ENCODE measurements around the gene NDUFB11.
"Not testable (repeated sequence)": the region's sequence is repeated elsewhere in the genome, so short reads cannot be mapped to it uniquely, and the experiment has no call there.

Gene NDUFB11

DNA sequence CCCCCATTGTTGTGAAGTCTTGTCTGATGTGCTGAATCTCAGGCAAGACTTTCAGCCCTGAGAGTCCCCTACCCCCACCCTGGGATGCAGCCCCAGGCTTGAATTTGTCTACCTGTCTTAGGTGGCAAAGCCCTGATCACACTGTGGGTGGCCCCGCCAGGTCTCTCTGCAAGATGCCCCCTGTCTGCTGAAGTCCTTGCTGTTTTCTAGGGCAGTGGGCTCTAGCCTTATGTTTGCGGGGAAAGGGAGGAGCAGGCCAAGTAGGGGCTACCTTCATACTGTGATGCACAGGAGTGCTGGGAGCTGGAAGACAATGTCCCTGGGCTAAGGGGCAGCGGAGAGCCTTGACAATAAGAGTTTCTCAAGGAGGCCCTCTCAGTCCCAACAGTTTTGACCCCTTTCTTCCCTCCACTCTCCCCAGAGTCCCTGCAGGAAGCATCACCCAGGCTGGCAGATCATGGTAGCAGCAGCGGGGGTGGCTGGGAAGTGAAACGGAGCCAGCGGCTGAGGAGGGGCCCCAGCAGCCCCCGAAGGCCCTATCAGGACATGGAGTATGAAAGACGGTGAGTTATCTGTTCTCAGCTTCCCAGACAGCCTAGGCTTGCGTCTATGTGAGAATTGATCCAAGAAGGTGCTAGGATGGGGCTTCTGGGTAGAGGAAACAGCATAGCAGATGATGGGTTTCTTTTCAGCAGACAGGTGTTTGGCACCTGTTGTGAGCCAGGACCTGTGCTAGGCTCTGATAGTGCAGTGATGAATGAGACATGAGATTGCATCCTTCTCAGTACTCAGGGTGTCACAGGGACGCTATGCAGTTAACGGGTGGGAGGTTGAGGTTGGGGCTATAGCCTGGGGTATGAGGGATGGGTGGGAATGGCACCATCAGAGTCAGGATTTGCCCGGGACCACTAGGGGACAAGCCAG lies 2.7 kb upstream of the NDUFB11 start:
- in situ Hi-C loops (cut with MboI; ENCODE audit: low sequenced_read_pairs), result no loop called here

DNA sequence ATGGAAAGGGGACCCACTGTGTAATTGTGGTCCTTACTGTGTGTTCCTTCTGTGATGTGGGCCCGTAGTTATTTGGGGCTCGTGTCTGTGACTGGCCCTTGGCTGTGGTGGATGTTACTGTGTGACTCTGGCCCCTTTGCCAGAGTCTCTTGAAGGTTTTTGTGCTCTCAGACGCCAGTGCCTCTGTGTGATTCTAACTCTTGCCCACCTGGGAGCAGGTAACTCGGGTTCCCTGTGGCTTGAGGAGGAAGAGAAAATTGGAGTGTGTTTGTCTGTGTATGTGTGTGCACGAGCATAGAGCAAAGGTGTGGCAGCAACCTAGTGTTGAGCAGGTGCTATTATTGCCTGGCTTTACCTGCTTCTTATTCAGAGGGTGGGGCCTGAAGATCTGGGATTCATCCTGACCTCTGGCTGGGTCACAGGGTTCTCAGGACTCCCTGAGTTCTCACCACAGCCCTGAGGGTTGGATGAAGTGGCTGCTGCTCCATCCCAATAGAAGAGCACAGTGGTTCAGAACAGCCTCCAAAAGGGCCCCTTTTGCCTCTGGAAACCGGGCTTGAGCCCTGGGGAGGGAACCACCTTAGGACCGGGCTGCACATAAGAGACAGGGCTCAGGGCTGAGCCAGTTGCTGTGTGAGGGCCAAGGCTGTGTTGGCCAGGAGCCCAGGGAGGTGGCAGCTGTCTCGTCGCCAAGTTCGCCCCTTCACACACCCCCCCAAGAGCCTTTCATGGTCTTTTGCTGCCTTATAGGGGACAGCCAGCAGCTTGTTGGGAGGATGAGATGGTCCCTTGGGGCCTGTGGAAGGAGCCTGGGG lies 1.8 kb upstream of the NDUFB11 start:
- in situ Hi-C loops (cut with MboI; ENCODE audit: low sequenced_read_pairs), result no loop called here

DNA sequence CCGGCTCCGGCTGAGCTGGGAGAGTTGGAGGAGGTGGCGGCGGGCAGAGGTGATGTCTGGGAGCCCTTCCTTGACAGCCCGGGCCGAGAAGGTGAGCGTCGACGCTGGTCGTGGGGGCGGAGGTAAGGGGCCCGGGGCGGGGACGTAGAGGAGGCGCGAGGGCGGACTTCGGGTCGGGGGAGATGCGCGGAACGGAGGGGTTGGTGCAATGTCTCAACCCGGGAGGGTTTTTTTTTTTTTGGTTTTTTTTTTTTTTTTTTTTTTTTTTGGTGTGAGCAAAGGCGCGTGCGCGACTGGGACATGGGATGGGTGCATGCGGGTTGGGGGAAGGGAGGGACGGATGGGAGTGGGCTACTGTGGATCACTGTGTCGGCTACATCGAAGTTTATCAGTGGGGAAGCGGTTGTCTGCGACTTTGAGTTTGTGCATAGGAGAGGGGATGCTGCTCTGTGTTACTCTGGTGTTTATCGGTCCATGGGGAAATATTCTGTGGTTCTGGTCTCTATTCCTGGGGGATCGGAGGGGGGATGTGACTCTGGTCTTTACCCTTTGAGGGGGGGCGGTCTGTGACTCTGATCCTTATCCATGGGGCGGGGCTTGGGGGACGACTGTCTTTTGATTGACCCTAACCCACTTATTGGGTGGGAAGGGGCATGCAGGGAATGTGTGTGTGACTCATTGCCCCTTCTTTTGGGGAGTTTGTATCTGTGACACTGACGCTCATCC lies 1.1 kb upstream of the NDUFB11 start:
- in situ Hi-C loops (cut with MboI; ENCODE audit: low sequenced_read_pairs), result no loop called here

DNA sequence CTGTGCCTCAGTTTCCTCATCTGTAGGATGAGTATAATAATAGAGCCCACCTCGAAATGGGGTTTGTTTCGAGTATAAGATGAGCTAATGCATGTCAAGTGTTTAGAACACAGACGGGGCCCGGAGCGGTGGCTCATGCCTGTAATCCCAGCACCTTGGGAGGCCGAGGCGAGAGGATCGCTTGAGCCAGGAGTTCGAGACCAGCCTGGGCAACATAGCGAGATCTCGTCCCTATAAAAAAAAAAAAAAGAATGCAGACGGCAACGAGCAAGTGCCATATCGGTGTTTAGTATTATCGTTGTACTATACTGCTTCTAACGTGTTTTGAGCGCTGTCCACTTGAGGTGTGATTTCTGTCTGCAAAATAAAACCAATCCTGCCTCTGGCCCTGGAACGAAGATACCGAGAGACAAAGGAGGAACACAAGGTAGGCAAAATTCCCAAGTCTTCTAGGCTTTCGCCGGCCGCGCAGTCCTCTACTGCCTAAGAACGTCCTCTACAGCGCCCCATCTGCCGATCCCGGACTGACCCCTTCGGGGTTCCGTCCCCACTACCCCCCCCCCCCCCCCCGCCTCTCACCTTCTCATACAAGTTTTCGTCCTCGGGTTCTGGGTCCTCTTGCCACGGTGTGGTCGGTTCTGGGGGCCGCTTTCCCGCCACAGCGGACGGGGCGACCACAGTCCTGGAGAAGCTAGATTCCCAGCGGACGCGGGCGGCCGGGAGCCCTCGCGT lies 442 bp downstream of the NDUFB11 start:
- in situ Hi-C loops (cut with MboI; ENCODE audit: low sequenced_read_pairs), result no loop called here

DNA sequence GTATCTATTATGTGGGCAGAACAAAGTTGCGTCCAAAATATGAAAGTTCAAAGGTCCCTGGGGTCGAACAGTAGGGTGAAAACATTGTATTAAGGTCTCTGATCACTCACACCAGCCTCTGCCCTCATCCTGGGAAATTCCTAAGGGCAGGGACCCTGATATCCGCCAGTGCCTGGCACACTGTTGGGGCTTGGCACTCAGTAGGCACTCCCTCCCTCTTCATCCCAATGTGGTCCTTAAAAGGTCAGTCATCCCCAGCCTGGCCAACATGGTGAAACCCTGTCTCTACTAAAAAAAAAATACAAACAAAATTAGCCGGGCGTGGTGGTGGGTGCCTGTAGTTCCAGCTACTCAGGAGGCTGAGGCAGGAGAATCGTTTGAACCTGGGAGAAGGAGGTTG lies 6.3 kb downstream of the NDUFB11 start:
- in situ Hi-C loops (cut with MboI; ENCODE audit: low sequenced_read_pairs), result no loop called here

DNA sequence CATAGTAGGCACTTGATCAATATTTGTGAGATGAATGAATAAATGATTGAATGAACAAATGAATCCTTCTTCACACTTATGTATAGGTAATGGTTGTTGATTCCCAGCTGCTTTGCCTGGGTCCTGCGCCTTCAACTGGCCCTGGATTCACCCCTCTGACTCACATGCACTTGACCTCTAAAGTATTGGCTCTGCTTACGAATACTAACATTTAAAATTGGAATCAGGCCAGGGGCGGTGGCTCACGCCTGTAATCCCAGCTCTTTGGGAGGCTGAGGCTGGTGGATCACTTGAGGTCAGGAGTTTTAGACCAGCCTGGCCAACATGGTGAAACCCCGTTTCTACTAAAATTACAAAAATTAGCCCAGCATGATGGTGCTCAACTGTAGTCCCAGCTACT lies 8.9 kb downstream of the NDUFB11 start:
- in situ Hi-C loops (cut with MboI; ENCODE audit: low sequenced_read_pairs), result not testable (repeated sequence)

DNA sequence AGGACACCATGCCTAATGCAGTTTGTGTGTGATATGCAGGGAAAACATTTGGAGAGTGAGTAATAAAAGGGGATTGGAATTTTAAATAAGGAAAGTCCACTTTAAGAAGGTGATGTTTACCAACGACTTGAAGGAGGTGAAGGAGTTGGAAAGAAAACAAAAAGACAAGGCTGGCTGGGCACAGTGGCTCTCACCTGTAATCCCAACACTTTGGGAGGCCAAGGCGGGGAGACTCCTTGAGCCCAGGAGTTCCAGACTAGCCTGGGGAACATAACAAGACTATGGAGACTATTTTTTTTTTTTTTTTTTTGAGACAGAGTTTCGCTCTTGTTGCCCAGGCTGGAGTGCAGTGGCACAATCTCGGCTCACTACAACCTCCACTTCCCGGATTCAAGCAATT lies 11.0 kb downstream of the NDUFB11 start:
- in situ Hi-C loops (cut with MboI; ENCODE audit: low sequenced_read_pairs), result no loop called here

DNA sequence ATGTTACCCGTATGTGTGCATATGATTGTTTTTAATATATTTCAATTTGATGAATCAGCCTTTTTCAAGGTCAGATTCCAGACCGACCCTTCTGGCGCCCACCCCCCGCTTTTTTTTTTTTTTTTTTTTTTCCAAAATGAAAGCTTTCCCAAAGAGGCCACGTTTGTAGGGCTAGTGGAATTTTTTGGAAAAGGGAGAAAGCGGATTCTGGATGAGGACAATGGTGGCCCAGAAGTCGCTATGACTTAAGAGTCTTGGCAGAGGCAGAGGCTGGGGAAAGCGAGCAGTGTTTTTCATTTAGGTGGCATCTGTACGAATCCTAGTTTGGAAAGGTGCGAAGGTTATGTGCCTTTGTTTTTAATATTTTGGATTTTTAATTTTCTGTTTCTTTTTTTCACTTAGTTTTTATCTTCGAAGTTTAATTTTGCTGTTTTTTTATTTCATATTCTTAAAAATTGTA lies 14.6 kb downstream of the NDUFB11 start:
- in situ Hi-C loops (cut with MboI; ENCODE audit: low sequenced_read_pairs), result no loop called here

DNA sequence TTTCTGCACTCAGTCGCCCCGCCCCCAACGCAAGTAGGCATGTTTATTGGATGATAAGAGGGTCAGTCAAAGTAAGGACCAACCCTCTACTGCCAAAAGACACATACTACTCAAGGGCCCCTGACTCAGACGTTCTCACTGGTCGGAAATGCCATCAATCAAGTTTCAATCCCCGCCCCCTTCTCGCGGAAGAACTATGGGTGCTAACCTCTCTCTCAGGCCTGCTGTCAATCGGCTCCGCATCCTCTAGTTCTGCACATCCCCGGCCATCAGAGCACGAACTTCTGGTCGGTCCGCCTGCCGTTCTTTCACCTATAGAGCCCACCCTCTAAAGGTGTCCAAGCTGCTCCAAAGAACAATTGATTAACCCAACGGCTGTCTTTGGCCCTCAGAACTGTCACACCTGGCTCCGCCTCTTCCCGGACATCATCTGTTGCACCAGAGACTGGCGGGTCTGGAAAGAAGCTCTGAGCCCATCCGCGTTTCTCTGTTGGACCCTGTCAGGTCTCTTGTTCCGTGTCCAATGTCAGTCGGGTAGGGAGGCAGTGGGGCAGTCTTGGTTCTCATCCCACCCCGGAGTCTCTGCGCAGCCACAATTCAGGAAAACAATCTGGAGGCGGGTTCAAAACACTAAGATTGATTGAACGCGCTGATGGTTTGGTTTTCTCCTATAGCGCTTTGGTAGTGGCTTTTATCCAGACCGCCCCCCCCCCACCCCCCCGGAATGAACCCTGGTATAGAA lies 15.2 kb downstream of the NDUFB11 start:
- in situ Hi-C loops (cut with MboI; ENCODE audit: low sequenced_read_pairs), result no loop called here

DNA sequence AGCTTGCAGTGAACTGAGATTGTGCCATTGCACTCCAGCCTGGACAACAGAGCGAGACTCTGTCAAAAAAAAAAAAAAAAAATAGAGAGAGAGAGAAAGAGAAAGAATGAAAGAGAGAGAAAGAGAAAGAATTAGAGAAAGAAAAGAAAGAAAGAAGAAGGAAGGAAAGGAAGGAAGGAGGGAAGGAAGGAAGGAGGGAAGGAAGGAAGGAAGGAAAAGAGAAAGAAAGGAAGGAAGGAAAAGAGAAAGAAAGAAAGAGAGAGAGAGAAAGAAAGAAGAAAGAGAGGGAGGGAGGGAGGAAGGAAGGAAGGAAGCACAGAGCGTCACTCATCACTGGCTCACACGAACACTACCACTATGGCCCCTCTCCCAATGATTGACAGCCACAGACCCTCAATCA lies 20.0 kb downstream of the NDUFB11 start:
- in situ Hi-C loops (cut with MboI; ENCODE audit: low sequenced_read_pairs), result not testable (repeated sequence)

DNA sequence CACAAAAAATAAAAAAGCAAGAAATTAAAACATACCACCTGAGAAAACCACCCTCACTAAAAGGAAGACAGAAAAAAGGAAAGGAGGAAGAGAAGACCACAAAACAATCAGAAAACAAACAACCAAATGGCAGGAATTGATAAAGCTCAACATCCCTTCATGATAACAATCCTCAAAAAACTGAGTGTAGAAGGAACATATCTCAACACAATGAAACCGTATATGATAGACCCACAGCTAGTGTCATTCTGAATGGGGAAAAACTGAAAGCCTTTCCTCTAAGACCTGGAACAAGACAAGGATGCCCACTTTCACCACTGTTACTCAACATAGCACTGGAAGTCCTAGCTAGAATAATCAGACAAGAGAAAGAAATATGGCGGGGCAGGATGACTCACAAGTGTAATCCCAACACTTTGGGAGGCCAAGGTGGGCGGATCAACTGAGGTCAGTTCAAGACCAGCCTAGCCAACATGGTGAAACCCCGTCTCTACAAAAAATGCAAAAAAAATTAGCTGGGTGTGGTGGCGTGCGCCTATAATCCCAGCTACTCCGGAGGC lies 27.9 kb downstream of the NDUFB11 start:
- in situ Hi-C loops (cut with MboI; ENCODE audit: low sequenced_read_pairs), result not testable (repeated sequence)

DNA sequence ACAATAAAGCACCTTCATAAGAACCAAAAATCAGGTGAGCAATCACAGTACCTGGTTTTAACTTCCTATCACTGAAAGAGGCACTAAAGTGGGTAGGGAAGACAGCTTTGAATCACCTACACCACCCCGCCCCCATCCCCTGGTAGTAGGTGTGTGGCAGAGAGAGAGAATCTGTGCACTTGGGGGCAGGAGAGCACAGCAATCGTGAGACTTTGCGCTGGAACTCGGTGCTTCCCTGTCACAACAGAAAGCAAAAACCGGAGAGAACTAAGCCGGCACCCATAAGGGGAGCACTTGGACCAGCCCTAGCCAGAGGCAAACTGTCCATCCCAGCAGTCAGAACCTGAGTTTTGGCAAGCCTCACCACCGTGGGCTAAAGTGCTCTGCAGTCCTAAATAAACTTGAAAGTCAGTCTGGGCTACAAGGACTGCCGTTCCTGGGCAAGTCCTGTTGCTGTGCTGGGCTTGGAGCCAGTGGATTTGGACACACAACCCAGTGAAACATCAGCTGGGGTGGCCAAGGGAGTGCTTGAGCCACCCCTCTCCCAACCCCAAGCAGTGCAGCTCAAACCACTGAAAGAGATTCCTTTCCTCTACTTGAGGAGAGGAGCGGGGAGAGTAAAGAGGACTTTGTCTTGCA lies 32.1 kb downstream of the NDUFB11 start:
- in situ Hi-C loops (cut with MboI; ENCODE audit: low sequenced_read_pairs), result no loop called here

DNA sequence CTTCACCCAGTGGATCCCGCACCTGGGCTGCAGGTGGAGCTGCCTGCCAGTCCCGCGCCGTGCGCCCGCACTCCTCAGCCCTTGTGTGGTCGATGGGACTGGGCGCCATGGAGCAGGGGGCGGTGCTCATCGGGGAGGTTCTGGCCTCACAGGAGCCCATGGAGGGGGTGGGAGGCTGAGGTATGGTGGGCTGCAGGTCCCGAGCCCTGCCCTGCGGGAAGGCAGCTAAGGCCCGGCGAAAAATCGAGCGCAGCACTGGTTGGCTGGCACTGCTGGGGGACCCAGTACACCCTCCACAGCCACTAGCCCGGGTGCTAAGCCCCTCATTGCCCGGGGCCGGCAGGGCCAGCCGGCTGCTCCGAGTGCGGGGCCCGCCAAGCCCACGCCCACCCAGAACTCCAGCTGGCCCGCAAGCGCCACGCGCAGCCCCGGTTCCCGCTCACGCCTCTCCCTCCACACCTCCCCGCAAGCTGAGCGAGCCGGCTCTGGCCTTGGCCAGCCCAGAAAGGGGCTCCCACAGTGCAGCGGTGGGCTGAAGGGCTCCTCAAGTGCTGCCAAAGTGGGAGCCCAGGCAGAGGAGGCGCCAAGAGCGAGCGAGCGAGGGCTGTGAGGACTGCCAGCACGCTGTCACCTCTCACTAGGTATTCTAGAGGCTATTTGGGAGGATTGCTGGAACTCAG lies 33.4 kb downstream of the NDUFB11 start:
- in situ Hi-C loops (cut with MboI; ENCODE audit: low sequenced_read_pairs), result not testable (repeated sequence)

DNA sequence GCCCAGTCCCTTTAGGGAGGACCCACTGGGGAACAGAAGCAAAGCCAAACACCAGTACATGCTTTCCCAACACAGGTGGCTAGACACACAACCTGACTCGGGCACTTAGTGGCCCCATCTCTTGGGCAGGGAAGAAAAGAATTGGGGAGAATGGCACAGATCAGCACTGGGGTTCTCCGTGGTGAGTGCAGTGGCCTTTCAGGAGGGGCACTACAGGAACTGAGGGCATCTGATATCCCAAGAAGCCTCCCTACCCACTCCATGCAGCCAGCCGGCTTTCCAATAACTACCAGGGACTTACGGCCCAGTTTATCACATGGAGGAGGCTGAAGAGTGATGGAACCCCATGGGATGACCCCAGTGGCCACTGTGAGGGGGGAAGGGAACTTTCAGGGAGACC lies 43.3 kb downstream of the NDUFB11 start:
- in situ Hi-C loops (cut with MboI; ENCODE audit: low sequenced_read_pairs), result no loop called here

DNA sequence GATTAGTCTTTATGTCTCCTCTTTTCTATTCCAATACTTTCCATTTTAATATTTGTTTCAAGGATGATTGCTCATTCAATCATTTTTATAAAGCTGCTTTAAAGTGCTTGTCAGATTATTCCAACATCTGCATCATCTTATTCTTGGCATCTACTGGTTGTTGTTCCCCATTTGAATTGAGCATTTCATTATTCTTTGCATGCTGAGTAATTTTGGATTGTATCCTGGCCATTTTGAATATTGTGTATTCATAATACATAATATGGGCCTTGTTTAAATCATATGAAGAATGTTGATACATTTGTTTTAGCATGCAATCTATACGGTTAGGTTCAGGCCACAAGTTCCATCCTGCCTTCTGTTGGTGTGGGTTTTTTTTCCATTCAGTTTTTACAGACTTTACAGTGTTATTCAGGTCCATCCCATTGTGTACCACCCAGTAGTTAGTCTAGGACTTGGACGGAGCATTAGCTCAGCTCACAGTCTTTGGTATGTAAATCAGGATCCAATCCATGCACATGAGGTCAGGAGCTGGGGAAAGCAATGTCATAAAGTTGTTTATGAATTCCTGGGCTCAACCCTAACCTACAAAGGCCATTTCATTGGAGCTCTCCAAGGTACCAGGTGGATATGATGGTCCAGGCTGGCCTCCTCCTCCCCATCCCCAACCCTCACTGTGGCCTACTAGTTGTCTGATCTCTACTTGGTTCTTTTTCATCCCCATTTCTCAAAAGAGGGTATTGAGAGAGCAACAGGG lies 46.0 kb downstream of the NDUFB11 start:
- in situ Hi-C loops (cut with MboI; ENCODE audit: low sequenced_read_pairs), result no loop called here

DNA sequence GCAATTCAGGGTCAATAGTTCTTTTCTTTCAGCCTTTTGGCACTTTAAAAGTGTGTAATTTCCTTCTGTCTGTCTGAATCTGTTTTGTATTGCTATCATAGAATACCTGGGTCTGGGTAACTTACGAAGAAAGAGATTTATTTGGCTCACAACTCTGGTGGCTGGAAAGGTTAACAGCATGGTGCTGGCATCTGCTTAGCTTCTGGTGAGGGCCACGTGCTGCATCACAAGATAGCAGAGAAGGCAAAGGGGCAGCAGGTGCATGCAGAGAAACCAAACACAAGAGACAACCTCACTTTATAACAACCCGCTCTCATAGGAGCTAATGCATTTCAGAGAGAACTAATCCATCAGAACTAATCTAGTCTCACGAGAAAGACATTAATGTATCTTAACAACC lies 47.5 kb downstream of the NDUFB11 start:
- in situ Hi-C loops (cut with MboI; ENCODE audit: low sequenced_read_pairs), result no loop called here

DNA sequence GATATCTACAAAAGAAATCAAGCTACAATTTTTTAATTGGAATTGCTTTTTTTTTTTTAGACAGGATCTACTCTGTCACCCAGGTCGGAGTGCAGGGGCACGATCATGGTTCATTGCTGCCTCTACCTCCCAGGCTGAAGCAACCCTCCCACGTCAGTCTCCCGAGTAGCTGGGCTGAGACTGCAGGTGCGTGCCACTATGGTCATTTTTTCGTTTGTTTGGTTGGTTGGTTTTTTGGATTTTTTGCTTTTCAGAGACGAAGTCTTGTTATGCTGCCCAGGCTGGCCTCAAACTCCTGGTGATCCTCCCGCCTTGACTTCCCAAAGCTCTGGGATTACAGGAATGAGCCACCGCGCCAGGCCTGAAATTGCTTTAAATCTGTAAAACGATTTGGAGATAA lies 50.6 kb downstream of the NDUFB11 start:
- in situ Hi-C loops (cut with MboI; ENCODE audit: low sequenced_read_pairs), result no loop called here

DNA sequence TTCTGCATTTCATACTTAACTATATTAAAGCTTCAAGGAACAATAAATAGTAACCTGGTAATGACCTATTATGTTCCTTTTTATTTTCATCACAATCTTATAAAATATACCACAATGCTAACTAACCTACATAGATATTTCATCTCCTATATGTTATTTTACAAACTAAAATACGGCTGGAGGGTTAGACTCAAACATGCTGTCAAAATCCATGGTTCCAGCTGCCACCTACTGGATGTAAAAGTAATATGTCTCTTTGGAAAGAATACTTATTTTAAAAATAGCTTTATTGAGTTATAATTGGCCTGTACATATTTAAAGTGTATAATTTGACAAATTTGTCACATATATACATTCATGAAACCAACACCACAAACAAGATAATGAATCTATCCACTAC lies 51.3 kb downstream of the NDUFB11 start:
- in situ Hi-C loops (cut with MboI; ENCODE audit: low sequenced_read_pairs), result no loop called here
